Breast epithelium (tissue), 4 donors: ENCODE results near the gene TCF7L1. TPM values are rescaled to one million over a fixed set of nuclear protein-coding genes. Genes with fewer than 3 reads are reported as not detected.

ENCODE experiments used
- DNase-seq, 2 donors: peaks; one replicate each; pipeline ENCODE4 v3.0.0-alpha.2; 2019; ENCODE audit warnings: low spot score in 2 of 2
- H3K27ac ChIP-seq, 2 donors: fragments of 200-600 bp; sonication (generic) in 1 of 2; one replicate each; pipeline ENCODE4 v1.5.1; 2016 to 2019; ENCODE audit warnings: mild to moderate bottlenecking in 1 of 2
- H3K27me3 ChIP-seq, 2 donors: fragments of 200-600 bp; sonication (generic) in 1 of 2; one replicate each; pipeline versions ENCODE4 v1.5.1 to v1.6.0; 2017 to 2019; ENCODE audit warnings: control low read depth in 1 of 2, mild to moderate bottlenecking in 1 of 2
- H3K36me3 ChIP-seq: fragments of 200-600 bp; one replicate; pipeline ENCODE4 v1.5.1; 2019
- H3K4me1 ChIP-seq, 2 donors: fragments of 200-600 bp; sonication (generic); one replicate each; pipeline ENCODE4 v1.5.1; 2016 to 2019; ENCODE audit warnings: control low read depth in 1 of 2
- H3K4me3 ChIP-seq, 3 donors: fragments of 200-600 bp; sonication (generic); 1 replicate in 2 of 3; 2 replicates in 1 of 3; pipeline ENCODE4 v1.5.1; 2016 to 2019; ENCODE audit warnings: mild to moderate bottlenecking in 3 of 3, moderate library complexity in 2 of 3
- H3K9me3 ChIP-seq, 2 donors: fragments of 200-600 bp; sonication (generic) in 1 of 2; one replicate each; pipeline ENCODE4 v1.5.1; 2016 to 2019; ENCODE audit warnings: control low read depth in 1 of 2
- CTCF ChIP-seq, 3 donors: fragments of 450-650 bp; IDR thresholded peaks; one replicate each; pipeline ENCODE4 v1.5.1; 2016 to 2017; ENCODE audit warnings: antibody characterized with exemption in 3 of 3, mild to moderate bottlenecking in 3 of 3, moderate library complexity in 3 of 3
- POLR2A ChIP-seq: fragments of 450-650 bp; IDR thresholded peaks from one replicate; pipeline ENCODE4 v1.6.1; 2016; ENCODE audit warnings: antibody characterized with exemption, mild to moderate bottlenecking, moderate library complexity
- POLR2AphosphoS5 ChIP-seq, 3 donors: sonication (generic); formaldehyde crosslinking; IDR thresholded peaks; one replicate each; pipeline ENCODE4 v1.6.1; 2017; ENCODE audit warnings: antibody characterized with exemption in 3 of 3
- intact Hi-C: fragments of 100-400 bp; cut with DNase I; formaldehyde crosslinking; loops from one replicate; pipeline ENCODE4 v1.15.1; 2023; ENCODE audit warnings: low total_unique reads
- total RNA-seq, 3 donors: library from RNA; depleted of rRNA; stranded (reverse); fragments of >200 nt; gene quantifications; one replicate each; pipeline ENCODE4 v1.1.0, GENCODE V29; 2016

The TCF7L1 gene
- total RNA-seq, 3 donors from 2014 or later, result 3.4 to 6.9 (median 5.9) TPM

GRCh38 chr2:85257970-85258605 is 124.9 kb downstream of the TCF7L1 start:
- TF ChIP-seq POLR2A (no peak), CTCF (IDR thresholded peaks at IDR 0.05) (no peak), POLR2AphosphoS5 (IDR thresholded peaks at IDR 0.05) (no peak)
- no peak for DNase-seq
- H3K4me3 ChIP-seq, result peak overlapping the region in 1 of 3 donors; percentile 40
- H3K27me3 ChIP-seq, result no peaks in the 10 kb centered on the region
- no peaks in the 10 kb centered on the region for H3K36me3 ChIP-seq
- peaks cover 37 to 46% of the 10 kb centered on the region in 2 donors for H3K4me1 ChIP-seq
- intact Hi-C loops, result no loop called here
- H3K27ac ChIP-seq, result peak overlapping the region; percentile 86 to 97
- H3K9me3 ChIP-seq, result no peaks in the 10 kb centered on the region

DNA sequence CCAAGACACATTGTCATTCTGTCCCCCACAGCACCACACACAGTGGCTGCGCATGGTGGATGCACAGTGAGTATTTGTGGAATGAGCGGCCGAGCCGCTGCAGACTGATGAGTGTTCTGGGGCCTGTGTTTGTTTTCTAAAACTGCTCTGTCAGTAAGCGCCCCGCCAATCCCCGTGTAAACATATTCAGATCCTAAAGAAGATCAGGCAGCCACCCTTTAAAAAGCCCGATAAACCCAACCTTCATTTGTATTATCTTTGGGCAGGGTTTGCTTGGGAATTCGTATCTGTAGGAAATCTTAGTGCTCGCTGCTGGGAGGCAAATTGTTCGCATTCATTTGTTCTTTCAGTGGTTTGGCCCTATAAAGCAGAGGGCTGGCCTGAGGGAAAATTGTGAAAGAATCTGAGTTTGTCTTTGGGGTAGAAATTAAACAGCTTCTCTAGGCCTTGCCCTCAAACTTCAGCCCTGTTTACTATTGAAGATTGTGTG is 126.0 kb downstream of the TCF7L1 start:
- no peak for DNase-seq
- no peak for TF ChIP-seq POLR2A
- no peak for TF ChIP-seq CTCF (IDR thresholded peaks at IDR 0.05)
- TF ChIP-seq POLR2AphosphoS5 (IDR thresholded peaks at IDR 0.05), result no peak
- H3K4me1 ChIP-seq, result peaks cover 37 to 46% of the 10 kb centered on the region in 2 donors
- peak overlapping the region in 1 of 3 donors; percentile 10 for H3K4me3 ChIP-seq
- H3K36me3 ChIP-seq, result no peaks in the 10 kb centered on the region
- H3K27me3 ChIP-seq, result no peaks in the 10 kb centered on the region
- no peaks in the 10 kb centered on the region for H3K9me3 ChIP-seq
- peak overlapping the region; percentile 86 to 97 for H3K27ac ChIP-seq
- intact Hi-C loops, result no loop called here

DNA sequence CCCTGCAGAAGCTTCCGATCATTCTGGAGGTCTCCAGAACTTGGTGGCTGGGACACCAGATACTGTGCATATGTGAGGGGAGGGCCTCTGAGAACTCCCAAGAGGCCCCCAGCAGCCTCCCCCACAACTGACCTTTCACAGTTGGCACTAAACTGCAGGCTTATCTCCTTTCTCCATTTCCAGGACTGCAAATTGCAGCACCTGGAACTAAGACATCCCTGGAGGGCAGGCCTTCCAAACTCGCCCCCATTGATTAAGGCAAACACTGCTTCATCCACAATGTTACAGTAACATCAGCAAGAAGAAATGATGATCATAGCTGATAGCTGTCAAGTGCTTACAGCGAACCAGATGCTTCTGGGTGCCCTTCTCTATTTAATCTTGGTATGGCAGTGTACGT is 126.7 kb downstream of the TCF7L1 start:
- DNase-seq, result no peak
- peak overlapping the region in 1 of 3 donors; percentile 10 for H3K4me3 ChIP-seq
- no peaks in the 10 kb centered on the region for H3K27me3 ChIP-seq
- H3K36me3 ChIP-seq, result no peaks in the 10 kb centered on the region
- H3K27ac ChIP-seq, result peak overlapping the region; percentile 86 to 97
- H3K4me1 ChIP-seq, result peaks cover 32 to 45% of the 10 kb centered on the region in 2 donors
- intact Hi-C loops, result no loop called here
- no peak for TF ChIP-seq POLR2AphosphoS5 (IDR thresholded peaks at IDR 0.05)
- TF ChIP-seq POLR2A, result no peak
- no peak for TF ChIP-seq CTCF (IDR thresholded peaks at IDR 0.05)
- H3K9me3 ChIP-seq, result no peaks in the 10 kb centered on the region

DNA sequence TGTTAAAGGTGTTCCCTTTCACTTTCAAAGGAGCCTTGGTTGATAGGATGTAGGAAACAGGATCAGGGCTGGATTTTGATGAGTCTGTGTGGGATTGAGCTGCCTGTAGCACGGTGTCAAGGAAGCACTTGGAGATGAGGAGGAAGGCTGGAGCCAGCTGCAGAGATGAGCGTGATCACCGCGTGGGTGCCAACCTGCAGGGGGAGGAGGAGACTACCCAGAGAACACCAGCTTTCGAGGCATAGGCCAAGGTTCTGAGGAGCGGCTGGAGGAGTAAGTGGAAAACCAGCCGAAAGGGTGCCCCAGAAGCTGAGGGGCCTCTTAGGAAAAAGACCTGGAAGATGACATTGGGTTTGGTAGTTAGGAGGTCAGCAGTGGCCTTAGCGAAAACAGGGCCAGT is 130.4 kb downstream of the TCF7L1 start:
- Histone ChIP-seq H3K27ac (no peak overlapping the region), H3K27me3 (no peaks in the 10 kb centered on the region), H3K9me3 (no peaks in the 10 kb centered on the region), H3K4me1 (peaks cover 7 to 12% of the 10 kb centered on the region in 2 donors), H3K4me3 (no peak overlapping the region), H3K36me3 (no peaks in the 10 kb centered on the region)
- no peak for DNase-seq
- TF ChIP-seq CTCF (IDR thresholded peaks at IDR 0.05) (no peak), POLR2AphosphoS5 (IDR thresholded peaks at IDR 0.05) (no peak), POLR2A (no peak)
- intact Hi-C loops, result no loop called here

GRCh38 chr2:85264471-85264870 is 131.3 kb downstream of the TCF7L1 start:
- intact Hi-C loops, result no loop called here
- no peak for DNase-seq
- Histone ChIP-seq H3K4me3 (no peak overlapping the region), H3K9me3 (no peaks in the 10 kb centered on the region), H3K36me3 (no peaks in the 10 kb centered on the region), H3K27ac (no peak overlapping the region), H3K27me3 (no peaks in the 10 kb centered on the region), H3K4me1 (peaks cover 0 to 5% of the 10 kb centered on the region in 2 donors)
- TF ChIP-seq POLR2A (no peak), CTCF (IDR thresholded peaks at IDR 0.05) (no peak), POLR2AphosphoS5 (IDR thresholded peaks at IDR 0.05) (no peak)
